HL-60 (cell line): ENCODE measurements around the gene FMN1.

Source experiments
- DNase-seq, 2 experiments: peaks; one replicate each; pipeline ENCODE4 v3.0.0-alpha.2; 2010 to 2020; ENCODE audit warnings: low read depth in 1 of 2, low spot score in 1 of 2
- H3K27ac ChIP-seq: fragments of 250-450 bp; sonication (Bioruptor Pico); replicated peaks from 2 replicates; pipeline ENCODE4 v1.5.1; 2020; ENCODE audit warnings: mild to moderate bottlenecking, moderate library complexity
- H3K27me3 ChIP-seq: fragments of 250-450 bp; sonication (Bioruptor Pico); 2 replicates; pipeline ENCODE4 v1.5.1; 2021; ENCODE audit warnings: mild to moderate bottlenecking, moderate library complexity; ENCODE audit not compliant: insufficient read depth, poor library complexity, severe bottlenecking
- H3K4me3 ChIP-seq: replicated peaks from 2 replicates; pipeline ENCODE4 v1.5.1; 2011; ENCODE audit warnings: mild to moderate bottlenecking, control low read depth, low read length; ENCODE audit not compliant: insufficient read depth
- CTCF ChIP-seq: IDR thresholded peaks from one replicate; pipeline ENCODE4 v1.5.1; 2011; ENCODE audit warnings: low read length, control low read depth, inconsistent platforms; ENCODE audit not compliant: insufficient read depth
- GABPA ChIP-seq: IDR thresholded peaks from 2 replicates; pipeline ENCODE4 v1.6.1; 2012; ENCODE audit warnings: low read depth
- POLR2AphosphoS5 ChIP-seq: IDR thresholded peaks from 2 replicates; pipeline ENCODE4 v1.6.1; 2012; ENCODE audit warnings: low read depth
- REST ChIP-seq: IDR thresholded peaks from 2 replicates; pipeline ENCODE4 v1.6.1; 2012; ENCODE audit warnings: low read depth; ENCODE audit not compliant: insufficient replicate concordance
- SPI1 ChIP-seq: IDR thresholded peaks from 2 replicates; pipeline ENCODE4 v1.6.1; 2012; ENCODE audit warnings: low read depth, mild to moderate bottlenecking, borderline replicate concordance

FMN1 gene

GRCh38 chr15:32936976-32937375 is 257.5 kb downstream of the FMN1 start:
- Histone ChIP-seq H3K27me3 (peaks cover 8% of the 10 kb centered on the region), H3K4me3 (no peak overlapping the region), H3K27ac (no peak overlapping the region)
- no peak for TF ChIP-seq GABPA
- TF ChIP-seq SPI1 = no peak
- no peak for TF ChIP-seq POLR2AphosphoS5
- TF ChIP-seq CTCF = no peak
- TF ChIP-seq REST = no peak
- DNase-seq = no peak

GRCh38 chr15:32936283-32936918 is 258.1 kb downstream of the FMN1 start:
- H3K4me3 ChIP-seq = no peak overlapping the region
- DNase-seq = no peak

GRCh38 chr15:32935139-32935538 is 259.4 kb downstream of the FMN1 start:
- no peak for TF ChIP-seq SPI1
- no peak for TF ChIP-seq REST
- TF ChIP-seq CTCF = no peak
- TF ChIP-seq POLR2AphosphoS5 = no peak
- no peak for TF ChIP-seq GABPA
- Histone ChIP-seq H3K27me3 (peaks cover 10% of the 10 kb centered on the region), H3K27ac (no peak overlapping the region), H3K4me3 (no peak overlapping the region)
- no peak for DNase-seq

More at GRCh38 chr15:32936283-32936918, 258.1 kb downstream of the FMN1 start:
- TF ChIP-seq REST = no peak
- peak; percentile 18 for TF ChIP-seq CTCF
- Histone ChIP-seq H3K27me3 (peaks cover 10% of the 10 kb centered on the region), H3K27ac (no peak overlapping the region)
